NB4 (cell line): ENCODE results near the gene TBC1D32.

Source experiments
- DNase-seq: peaks from one replicate; pipeline ENCODE4 v3.0.0; 2010; ENCODE audit warnings: low read depth
- H3K4me3 ChIP-seq: one replicate; pipeline ENCODE4 v1.5.1; 2011; ENCODE audit warnings: mild to moderate bottlenecking, low read depth, low read length, moderate library complexity
- CTCF ChIP-seq: IDR thresholded peaks from one replicate; pipeline ENCODE4 v1.5.1; 2012; ENCODE audit warnings: low read depth, low read length
- MAX ChIP-seq: IDR thresholded peaks from 2 replicates; pipeline ENCODE4 v1.6.1; 2011; ENCODE audit warnings: low read depth, low read length
- MYC ChIP-seq: IDR thresholded peaks from 2 replicates; pipeline ENCODE4 v1.6.1; 2011; ENCODE audit warnings: low read depth, low read length
- POLR2A ChIP-seq: IDR thresholded peaks from 2 replicates; pipeline ENCODE4 v1.6.1; 2011; ENCODE audit warnings: mild to moderate bottlenecking; ENCODE audit not compliant: insufficient read length; ENCODE audit errors: extremely low read depth

The TBC1D32 gene

GRCh38 chr6:121124600-121124999 lies 209.7 kb downstream of the TBC1D32 start:
- TF ChIP-seq MYC, result no peak
- no peak for TF ChIP-seq MAX
- TF ChIP-seq POLR2A, result no peak
- no peak for TF ChIP-seq CTCF
- no peak overlapping the region for H3K4me3 ChIP-seq
- DNase-seq, result no peak

GRCh38 chr6:121112356-121112755 lies 221.9 kb downstream of the TBC1D32 start:
- no peak overlapping the region for H3K4me3 ChIP-seq
- TF ChIP-seq MYC (no peak), CTCF (no peak), MAX (no peak), POLR2A (no peak)
- no peak for DNase-seq

GRCh38 chr6:121110733-121111132 lies 223.5 kb downstream of the TBC1D32 start:
- no peak overlapping the region for H3K4me3 ChIP-seq

GRCh38 chr6:121106962-121107361 lies 227.3 kb downstream of the TBC1D32 start:
- DNase-seq, result no peak
- no peak for TF ChIP-seq MAX
- TF ChIP-seq POLR2A, result no peak
- no peak for TF ChIP-seq MYC
- no peak for TF ChIP-seq CTCF

More at GRCh38 chr6:121110733-121111132, 223.5 kb downstream of the TBC1D32 start:
- no peak for DNase-seq
- TF ChIP-seq CTCF (no peak), MAX (no peak), MYC (no peak), POLR2A (no peak)

GRCh38 chr6:121105461-121105860 lies 228.8 kb downstream of the TBC1D32 start:
- DNase-seq, result no peak
- H3K4me3 ChIP-seq, result no peak overlapping the region
- no peak for TF ChIP-seq POLR2A
- TF ChIP-seq MAX, result no peak
- TF ChIP-seq CTCF, result no peak
- TF ChIP-seq MYC, result no peak

More at GRCh38 chr6:121106962-121107361, 227.3 kb downstream of the TBC1D32 start:
- H3K4me3 ChIP-seq, result no peak overlapping the region

- H3K4me3 ChIP-seq, result no peak overlapping the region
Observed at GRCh38 chr6:121093928-121094327, 240.4 kb downstream of the TBC1D32 start.

More at GRCh38 chr6:121093928-121094327, 240.4 kb downstream of the TBC1D32 start:
- no peak for DNase-seq
- TF ChIP-seq MYC (no peak), POLR2A (no peak), CTCF (no peak), MAX (no peak)
